Thymus (tissue), 11 donors: Measurements from ENCODE around the gene NCOA1. TPM values are rescaled to one million over a fixed set of nuclear protein-coding genes. Genes with fewer than 3 reads are reported as not detected.
"Not testable (repeated sequence)": the region's sequence is repeated elsewhere in the genome, so short reads cannot be mapped to it uniquely, and the experiment has no call there.

Experiments
- DNase-seq, 9 donors: peaks; one replicate each; pipeline ENCODE4 v3.0.0-alpha.2; 2013; ENCODE audit warnings: low spot score in 9 of 9, low read depth in 6 of 9, missing footprints in 1 of 9
- H3K27ac ChIP-seq, 2 donors: one replicate each; pipeline ENCODE4 v1.5.1; 2013; ENCODE audit warnings: control low read depth in 1 of 2, low read depth in 1 of 2, low read length in 1 of 2, mild to moderate bottlenecking in 1 of 2, moderate library complexity in 1 of 2
- H3K27me3 ChIP-seq, 2 donors: one replicate each; pipeline ENCODE4 v1.5.1; 2013; ENCODE audit warnings: low read length in 1 of 2; ENCODE audit not compliant: control insufficient read depth in 2 of 2, insufficient read depth in 1 of 2
- H3K36me3 ChIP-seq, 2 donors: one replicate each; pipeline ENCODE4 v1.5.1; 2013; ENCODE audit warnings: low read length in 1 of 2, mild to moderate bottlenecking in 1 of 2, moderate library complexity in 1 of 2; ENCODE audit not compliant: control insufficient read depth in 2 of 2, insufficient read depth in 2 of 2
- H3K4me1 ChIP-seq, 2 donors: one replicate each; pipeline ENCODE4 v1.5.1; 2013; ENCODE audit warnings: low read length in 2 of 2; ENCODE audit not compliant: control insufficient read depth in 2 of 2, insufficient read depth in 2 of 2
- H3K4me3 ChIP-seq, 2 donors: one replicate each; pipeline ENCODE4 v1.5.1; 2013; ENCODE audit warnings: low read length in 2 of 2, control low read depth in 1 of 2, mild to moderate bottlenecking in 1 of 2
- H3K9me3 ChIP-seq, 2 donors: one replicate each; pipeline ENCODE4 v1.5.1; 2013; ENCODE audit warnings: low read length in 1 of 2, mild to moderate bottlenecking in 1 of 2; ENCODE audit not compliant: control insufficient read depth in 2 of 2, insufficient read depth in 1 of 2
- WGBS: extraction: QIAGEN DNeasy Blood & Tissue Kit; methylation state at CpG from one replicate; pipeline ENCODE4 v1.1.7; 2013; 5-methylcytosine and 5-hydroxymethylcytosine counted together
- polyA plus RNA-seq: library from polyadenylated mRNA; stranded (reverse); fragments of 200-250 nt; gene quantifications from one replicate; pipeline ENCODE4 v1.2.3, GENCODE V29; 2013
- total RNA-seq: library from RNA; stranded (reverse); fragments of 120-200 nt; gene quantifications from one replicate; pipeline ENCODE4 v1.2.4, GENCODE V29; 2013
- donor health status: healthy.

Gene NCOA1
- total and polyA plus RNA-seq, 2 donors = 12.4 to 22.3 TPM

- H3K4me1 ChIP-seq = no peaks in the 10 kb centered on the region
- H3K4me3 ChIP-seq = no peak overlapping the region
Measured at GRCh38 chr2:24515831-24516230, 24.8 kb downstream of the NCOA1 start.

GRCh38 chr2:24517247-24517646 lies 26.2 kb downstream of the NCOA1 start:
- no peak overlapping the region for H3K4me3 ChIP-seq
- no peaks in the 10 kb centered on the region for H3K27me3 ChIP-seq
- no peaks in the 10 kb centered on the region for H3K36me3 ChIP-seq
- WGBS = 85% methylated on average over 5 of the region's 5 CpGs
- H3K4me1 ChIP-seq = no peaks in the 10 kb centered on the region
- no peak overlapping the region for H3K27ac ChIP-seq
- no peaks in the 10 kb centered on the region for H3K9me3 ChIP-seq
- DNase-seq = no peak

More at GRCh38 chr2:24515831-24516230, 24.8 kb downstream of the NCOA1 start:
- Histone ChIP-seq H3K9me3 (no peaks in the 10 kb centered on the region), H3K36me3 (no peaks in the 10 kb centered on the region), H3K27me3 (no peaks in the 10 kb centered on the region), H3K27ac (no peak overlapping the region)
- WGBS = 100% methylated on average over 2 of the region's 2 CpGs
- no peak for DNase-seq

GRCh38 chr2:24520175-24520574 lies 29.1 kb downstream of the NCOA1 start:
- no peak overlapping the region for H3K27ac ChIP-seq
- no peaks in the 10 kb centered on the region for H3K27me3 ChIP-seq
- no peaks in the 10 kb centered on the region for H3K9me3 ChIP-seq
- no peaks in the 10 kb centered on the region for H3K4me1 ChIP-seq
- H3K4me3 ChIP-seq = no peak overlapping the region
- 96% methylated on average over 1 of the region's 1 CpG for WGBS
- H3K36me3 ChIP-seq = no peaks in the 10 kb centered on the region
- DNase-seq = no peak

GRCh38 chr2:24521162-24521857 lies 30.3 kb downstream of the NCOA1 start:
- Histone ChIP-seq H3K9me3 (no peaks in the 10 kb centered on the region), H3K4me1 (no peaks in the 10 kb centered on the region), H3K27me3 (no peaks in the 10 kb centered on the region), H3K36me3 (no peaks in the 10 kb centered on the region), H3K4me3 (no peak overlapping the region), H3K27ac (no peak overlapping the region)
- 97% methylated on average over 1 of the region's 1 CpG for whole genome bisulfite sequencing
- no peak for DNase-seq

- WGBS = 99% methylated on average over 3 of the region's 3 CpGs
- H3K27ac ChIP-seq = no peak overlapping the region
- H3K27me3 ChIP-seq = no peaks in the 10 kb centered on the region
- DNase-seq = no peak
- H3K9me3 ChIP-seq = no peaks in the 10 kb centered on the region
- H3K4me3 ChIP-seq = no peak overlapping the region
- no peaks in the 10 kb centered on the region for H3K36me3 ChIP-seq
- no peaks in the 10 kb centered on the region for H3K4me1 ChIP-seq
Measured at GRCh38 chr2:24521975-24522639, 31.1 kb downstream of the NCOA1 start.

- peaks cover 3 to 13% of the 10 kb centered on the region in 2 donors for H3K9me3 ChIP-seq
- H3K27ac ChIP-seq = no peak overlapping the region
- WGBS = 98% methylated on average over 2 of the region's 2 CpGs
- H3K4me3 ChIP-seq = no peak overlapping the region
- no peaks in the 10 kb centered on the region for H3K27me3 ChIP-seq
- no peak for DNase-seq
- no peaks in the 10 kb centered on the region for H3K4me1 ChIP-seq
- no peaks in the 10 kb centered on the region for H3K36me3 ChIP-seq
Measured at GRCh38 chr2:24527536-24527935, 36.5 kb downstream of the NCOA1 start.

GRCh38 chr2:24530796-24531195 lies 39.7 kb downstream of the NCOA1 start:
- H3K4me3 ChIP-seq = no peak overlapping the region
- no peaks in the 10 kb centered on the region for H3K36me3 ChIP-seq
- no peaks in the 10 kb centered on the region for H3K27me3 ChIP-seq
- no peak for DNase-seq
- no peaks in the 10 kb centered on the region for H3K4me1 ChIP-seq
- peaks cover 3 to 13% of the 10 kb centered on the region in 2 donors for H3K9me3 ChIP-seq
- no peak overlapping the region for H3K27ac ChIP-seq

- H3K27ac ChIP-seq, H3K4me3 ChIP-seq, H3K27me3 ChIP-seq, DNase-seq, H3K4me1 ChIP-seq, H3K36me3 ChIP-seq: not testable (repeated sequence)
- WGBS = 96% methylated on average over 6 of the region's 6 CpGs
- H3K9me3 ChIP-seq = peaks cover 3 to 13% of the 10 kb centered on the region in 2 donors
Measured at GRCh38 chr2:24531610-24532009, 40.6 kb downstream of the NCOA1 start.

GRCh38 chr2:24532057-24532456 lies 41.0 kb downstream of the NCOA1 start:
- WGBS = 87% methylated on average over 1 of the region's 1 CpG
- DNase-seq, H3K4me1 ChIP-seq, H3K36me3 ChIP-seq, H3K27ac ChIP-seq, H3K4me3 ChIP-seq, H3K27me3 ChIP-seq: not testable (repeated sequence)
- H3K9me3 ChIP-seq = peaks cover 3 to 13% of the 10 kb centered on the region in 2 donors
